Lower leg skin (tissue), 4 donors: ENCODE results near the gene CLDN34. TPM values are rescaled to one million over a fixed set of nuclear protein-coding genes. Genes with fewer than 3 reads are reported as not detected.

Source experiments
- DNase-seq, 2 donors: peaks; one replicate each; pipeline ENCODE4 v3.0.0-alpha.2; 2019; ENCODE audit warnings: low spot score in 2 of 2
- H3K4me3 ChIP-seq: fragments of 200-600 bp; sonication (generic); 2 replicates; pipeline ENCODE4 v1.5.1; 2017; ENCODE audit warnings: mild to moderate bottlenecking, low read depth; ENCODE audit not compliant: poor library complexity, severe bottlenecking
- CTCF ChIP-seq, 3 donors: fragments of 450-650 bp; IDR thresholded peaks; one replicate each; pipeline ENCODE4 v1.5.1; 2016; ENCODE audit warnings: antibody characterized with exemption in 3 of 3, mild to moderate bottlenecking in 3 of 3, moderate library complexity in 2 of 3
- POLR2A ChIP-seq, 2 donors: fragments of 450-650 bp; IDR thresholded peaks; one replicate each; pipeline ENCODE4 v1.6.1; 2016 to 2017; ENCODE audit warnings: antibody characterized with exemption in 2 of 2, mild to moderate bottlenecking in 1 of 2, moderate library complexity in 1 of 2
- WGBS, 2 donors: methylation state at CpG; one replicate each; pipeline ENCODE4 v1.1.5; 2018; 5-methylcytosine and 5-hydroxymethylcytosine counted together
- intact Hi-C: fragments of 100-400 bp; cut with DNase I; formaldehyde crosslinking; loops from one replicate; pipeline ENCODE4 v1.15.0; 2023; ENCODE audit warnings: low total_unique reads
- total RNA-seq, 4 donors: library from RNA; depleted of rRNA; stranded (reverse); fragments of >200 nt; gene quantifications; one replicate each; pipeline ENCODE4 v1.1.0, GENCODE V29; 2016

Gene CLDN34
- total RNA-seq, 4 donors from 2014 or later = 1.0 TPM; not detected in 3

GRCh38 chrX:9957743-9958142 lies 9.4 kb upstream of the CLDN34 start:
- TF ChIP-seq CTCF (IDR thresholded peaks at IDR 0.05) (no peak), POLR2A (IDR thresholded peaks at IDR 0.05) (no peak)
- intact Hi-C loops = no loop called here
- DNase-seq = no peak
- 81 to 92% methylated on average over 9 of the region's 9 CpGs for WGBS, 2 donors
- no peak overlapping the region for H3K4me3 ChIP-seq

GRCh38 chrX:9958183-9958582 lies 9.0 kb upstream of the CLDN34 start:
- no peak for TF ChIP-seq POLR2A (IDR thresholded peaks at IDR 0.05)
- no peak for TF ChIP-seq CTCF (IDR thresholded peaks at IDR 0.05)
- H3K4me3 ChIP-seq = no peak overlapping the region
- WGBS, 2 donors = 87 to 91% methylated on average over 5 of the region's 5 CpGs
- no peak for DNase-seq
- intact Hi-C loops = no loop called here

- 79 to 89% methylated on average over 5 of the region's 5 CpGs for WGBS, 2 donors
- no peak for TF ChIP-seq CTCF (IDR thresholded peaks at IDR 0.05)
- TF ChIP-seq POLR2A (IDR thresholded peaks at IDR 0.05) = no peak
- no peak for DNase-seq
- intact Hi-C loops = no loop called here
- H3K4me3 ChIP-seq = no peak overlapping the region
These were observed 5.4 kb upstream of the CLDN34 start for GRCh38 chrX:9961750-9962149.

GRCh38 chrX:9977635-9978034 lies 10.5 kb downstream of the CLDN34 start:
- WGBS, 2 donors = 73 to 85% methylated on average over 3 of the region's 3 CpGs
- intact Hi-C loops = no loop called here
- TF ChIP-seq POLR2A (IDR thresholded peaks at IDR 0.05) = no peak
- no peak for TF ChIP-seq CTCF (IDR thresholded peaks at IDR 0.05)
- H3K4me3 ChIP-seq = no peak overlapping the region
- peak in 1 of 2 donors; percentile 18 for DNase-seq

GRCh38 chrX:9980401-9980800 lies 13.2 kb downstream of the CLDN34 start:
- no peak for TF ChIP-seq CTCF (IDR thresholded peaks at IDR 0.05)
- H3K4me3 ChIP-seq = no peak overlapping the region
- WGBS, 2 donors = 76 to 78% methylated on average over 7 of the region's 7 CpGs
- DNase-seq = no peak
- intact Hi-C loops = no loop called here

DNA sequence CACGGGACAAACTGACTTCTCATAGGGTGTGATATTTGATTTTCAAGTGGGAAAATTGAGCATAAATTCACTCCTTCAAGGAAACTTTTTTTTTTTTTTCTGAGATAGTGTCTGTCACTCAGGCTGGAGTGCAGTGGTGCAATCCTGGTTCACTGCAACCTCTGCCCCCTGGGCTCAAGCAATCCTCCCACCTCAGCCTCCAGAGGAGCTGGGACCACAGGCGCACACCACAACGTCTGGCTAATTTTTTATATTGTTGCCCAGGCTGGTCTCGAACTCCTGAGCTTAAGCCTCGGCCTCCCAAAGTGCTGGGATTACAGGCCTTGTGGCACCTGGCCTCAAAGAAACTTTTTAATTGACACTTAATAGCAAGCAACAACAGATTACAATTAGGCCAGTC lies 13.8 kb downstream of the CLDN34 start:
- intact Hi-C loops = no loop called here
- WGBS, 2 donors = 79 to 82% methylated on average over 5 of the region's 5 CpGs
- no peak overlapping the region for H3K4me3 ChIP-seq

More for the DNA sequence above, 13.8 kb downstream of the CLDN34 start:
- DNase-seq = peak in 1 of 2 donors; percentile 21
- TF ChIP-seq POLR2A (IDR thresholded peaks at IDR 0.05) (no peak), CTCF (IDR thresholded peaks at IDR 0.05) (no peak)
